Measurements from ENCODE around the gene EFR3B. TPM values are rescaled to one million over a fixed set of nuclear protein-coding genes. Genes with fewer than 3 reads are reported as not detected.
"Not testable (repeated sequence)": the region's sequence is repeated elsewhere in the genome, so short reads cannot be mapped to it uniquely, and the experiment has no call there.

EFR3B gene
- total and polyA plus RNA-seq, 5 experiments from 2014 or later: 0.05 to 0.14 (median 0.06) TPM; not detected in 2

GRCh38 chr2:25125976-25126375 lies 84.1 kb downstream of the EFR3B start:
- no peaks in the 10 kb centered on the region for H3K9me3 Mint-ChIP-seq
- DNase-seq: no peak
- H3K4me3 Mint-ChIP-seq: no peak overlapping the region
- no peak for ATAC-seq
- POLR2A ChIA-PET: no interaction called here
- H3K36me3 Mint-ChIP-seq: no peaks in the 10 kb centered on the region
- peaks cover 5 to 17% (median 9%) of the 10 kb centered on the region in 4 donors for H3K4me1 Mint-ChIP-seq
- no peak overlapping the region for H3K27ac Mint-ChIP-seq
- H3K27me3 Mint-ChIP-seq: peaks cover 8 to 16% (median 13%) of the 10 kb centered on the region in 5 donors

- H3K36me3 Mint-ChIP-seq, POLR2A ChIA-PET, H3K9me3 Mint-ChIP-seq, H3K4me3 Mint-ChIP-seq, H3K27ac Mint-ChIP-seq, ATAC-seq, DNase-seq: not testable (repeated sequence)
- Mint-ChIP-seq H3K4me1 (peaks cover 11 to 24% (median 14%) of the 10 kb centered on the region in 4 donors), H3K27me3 (peaks cover 7 to 25% (median 22%) of the 10 kb centered on the region in 5 donors)
These were observed 85.2 kb downstream of the EFR3B start for GRCh38 chr2:25127071-25127470.

DNA sequence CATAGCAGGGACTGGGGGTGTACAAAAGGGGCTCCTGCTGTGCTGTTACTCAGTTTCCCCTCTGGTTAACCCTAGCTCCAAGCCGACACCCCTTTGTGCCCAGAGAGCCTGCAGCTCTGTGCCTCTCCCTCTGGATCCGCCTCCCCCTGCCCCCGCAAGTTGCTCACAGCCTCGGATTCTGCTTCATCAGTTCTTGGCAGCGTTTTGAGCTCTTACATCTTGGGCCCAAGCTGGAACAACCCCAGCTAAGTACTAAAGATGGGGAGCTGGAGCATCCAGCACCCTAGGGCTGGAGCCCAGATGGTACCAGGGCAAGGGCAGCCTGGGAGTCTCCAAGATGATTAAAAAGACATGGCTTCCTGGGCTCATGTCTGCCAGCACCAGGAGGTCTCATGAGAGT lies 85.8 kb downstream of the EFR3B start:
- Mint-ChIP-seq H3K36me3 (no peaks in the 10 kb centered on the region), H3K4me3 (no peak overlapping the region), H3K4me1 (peaks cover 10 to 24% (median 14%) of the 10 kb centered on the region in 4 donors), H3K27me3 (peaks cover 7 to 28% (median 21%) of the 10 kb centered on the region in 5 donors), H3K27ac (no peak overlapping the region), H3K9me3 (no peaks in the 10 kb centered on the region)
- POLR2A ChIA-PET: interaction anchor here (1.3 kb wide), 1 partner anchor 152 kb away, joined by 5 read pairs; no protein-coding TSS in a partner anchor
- ATAC-seq: no peak
- DNase-seq: no peak

- Mint-ChIP-seq H3K36me3 (no peaks in the 10 kb centered on the region), H3K27ac (no peak overlapping the region), H3K9me3 (no peaks in the 10 kb centered on the region), H3K4me3 (peak overlapping the region in 1 of 10 donors; percentile 18), H3K4me1 (peaks cover 13 to 32% (median 16%) of the 10 kb centered on the region in 4 donors), H3K27me3 (peaks cover 24 to 51% (median 40%) of the 10 kb centered on the region in 5 donors)
- ATAC-seq (no peak), DNase-seq (no peak)
- POLR2A ChIA-PET: interaction anchor here (1.1 kb wide), 2 partner anchors 26 to 155 kb away, joined by 3 to 4 read pairs; no protein-coding TSS in a partner anchor
These were observed 88.1 kb downstream of the EFR3B start for GRCh38 chr2:25129901-25130520.

DNA sequence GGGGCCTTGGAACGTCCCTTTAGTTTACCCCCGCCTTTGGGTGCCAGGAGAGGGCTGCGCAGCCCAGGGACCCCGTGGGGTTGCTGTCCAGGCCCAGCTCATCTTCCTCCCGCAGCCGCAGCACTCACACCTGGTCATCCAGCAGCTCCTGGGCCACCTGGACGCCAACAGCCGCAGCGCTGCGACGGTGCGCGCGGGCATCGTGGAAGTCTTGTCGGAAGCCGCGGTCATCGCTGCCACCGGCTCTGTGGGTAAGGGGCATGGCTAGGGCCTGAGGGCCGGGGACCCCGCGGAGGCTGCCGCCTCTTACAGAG lies 89.3 kb downstream of the EFR3B start:
- Mint-ChIP-seq H3K4me1 (peaks cover 13 to 32% (median 16%) of the 10 kb centered on the region in 4 donors), H3K9me3 (no peaks in the 10 kb centered on the region), H3K27me3 (peaks cover 31 to 63% (median 51%) of the 10 kb centered on the region in 5 donors), H3K36me3 (no peaks in the 10 kb centered on the region), H3K27ac (peak overlapping the region in 1 of 10 donors; percentile 47), H3K4me3 (peak overlapping the region; percentile 39 to 84 (median 74))
- POLR2A ChIA-PET: interaction anchor here (0.5 to 1.1 kb wide), 2 partner anchors 157 to 794 kb away, joined by 3 to 5 read pairs; no protein-coding TSS in a partner anchor
- DNase-seq: no peak
- no peak for ATAC-seq

DNA sequence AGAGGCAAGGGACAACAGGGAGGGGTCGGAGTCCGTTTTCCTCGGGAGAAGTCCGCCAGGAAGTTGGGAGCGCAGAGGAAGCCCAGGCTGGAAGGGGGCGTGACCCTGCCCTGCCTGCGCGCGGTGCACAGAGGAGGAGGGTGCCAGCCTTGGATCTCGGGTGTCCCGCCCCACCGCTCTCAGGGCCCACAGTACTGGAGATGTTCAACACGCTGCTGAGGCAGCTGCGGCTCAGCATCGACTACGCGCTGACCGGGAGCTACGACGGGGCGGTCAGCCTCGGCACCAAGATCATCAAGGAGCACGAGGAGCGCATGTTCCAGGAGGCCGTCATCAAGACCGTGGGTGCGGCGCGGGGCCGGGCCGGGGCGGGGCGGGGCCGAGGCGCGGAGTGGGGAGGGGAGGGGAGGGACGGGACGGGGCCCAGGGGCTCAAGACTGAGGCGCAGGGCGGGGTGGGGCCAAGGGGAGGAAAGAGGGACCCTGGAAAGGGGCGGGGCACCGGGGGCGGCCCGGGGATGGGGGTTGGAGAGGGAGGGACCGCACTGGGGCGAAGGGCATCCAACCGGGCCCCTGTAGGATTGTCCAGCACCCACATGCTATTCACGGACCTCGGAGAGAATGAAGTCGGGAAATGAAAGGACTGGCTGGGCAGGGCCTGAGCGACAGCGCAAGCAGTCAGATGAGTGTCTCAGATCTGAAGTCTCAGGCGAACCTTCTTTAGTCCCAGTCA lies 89.9 kb downstream of the EFR3B start:
- Mint-ChIP-seq H3K27me3 (peaks cover 31 to 69% (median 51%) of the 10 kb centered on the region in 5 donors), H3K4me3 (peak overlapping the region; percentile 39 to 84 (median 74)), H3K9me3 (no peaks in the 10 kb centered on the region), H3K36me3 (no peaks in the 10 kb centered on the region), H3K27ac (peak overlapping the region in 1 of 10 donors; percentile 47), H3K4me1 (peaks cover 13 to 32% (median 16%) of the 10 kb centered on the region in 4 donors)
- POLR2A ChIA-PET: interaction anchor here (0.5 kb wide), 1 partner anchor 794 kb away, joined by 5 read pairs; no protein-coding TSS in a partner anchor
- DNase-seq: peak in 5 of 10 donors; percentile 9 to 27 (median 18)
- peak; percentile 65 to 73 for ATAC-seq

- ATAC-seq (no peak), DNase-seq (no peak)
- H3K9me3 Mint-ChIP-seq: no peaks in the 10 kb centered on the region
- H3K27me3 Mint-ChIP-seq: peaks cover 33 to 74% (median 56%) of the 10 kb centered on the region in 5 donors
- H3K4me3 Mint-ChIP-seq: peak overlapping the region in 8 of 10 donors; percentile 39 to 77 (median 57)
- no peaks in the 10 kb centered on the region for H3K36me3 Mint-ChIP-seq
- POLR2A ChIA-PET: no interaction called here
- peaks cover 13 to 32% (median 16%) of the 10 kb centered on the region in 4 donors for H3K4me1 Mint-ChIP-seq
- peak overlapping the region in 2 of 10 donors; percentile 67 to 73 for H3K27ac Mint-ChIP-seq
These were observed 90.4 kb downstream of the EFR3B start for GRCh38 chr2:25132299-25132635.

- Mint-ChIP-seq H3K27me3 (peaks cover 33 to 77% (median 58%) of the 10 kb centered on the region in 5 donors), H3K4me1 (peaks cover 13 to 32% (median 16%) of the 10 kb centered on the region in 4 donors), H3K9me3 (no peaks in the 10 kb centered on the region), H3K27ac (peak overlapping the region in 1 of 10 donors; percentile 73), H3K36me3 (no peaks in the 10 kb centered on the region), H3K4me3 (peak overlapping the region in 4 of 10 donors; percentile 10 to 75 (median 41))
- DNase-seq (no peak), ATAC-seq (no peak)
- POLR2A ChIA-PET: interaction anchor here (0.5 kb wide), 1 partner anchor 19 kb away, joined by 4 read pairs; no protein-coding TSS in a partner anchor
These were observed 90.8 kb downstream of the EFR3B start for GRCh38 chr2:25132693-25133092.

GRCh38 chr2:25140535-25140934 lies 98.7 kb downstream of the EFR3B start:
- H3K27ac Mint-ChIP-seq, DNase-seq, H3K9me3 Mint-ChIP-seq, ATAC-seq, H3K4me1 Mint-ChIP-seq, H3K4me3 Mint-ChIP-seq, POLR2A ChIA-PET, H3K36me3 Mint-ChIP-seq: not testable (repeated sequence)
- peaks cover 4 to 20% (median 12%) of the 10 kb centered on the region in 5 donors for H3K27me3 Mint-ChIP-seq

DNA sequence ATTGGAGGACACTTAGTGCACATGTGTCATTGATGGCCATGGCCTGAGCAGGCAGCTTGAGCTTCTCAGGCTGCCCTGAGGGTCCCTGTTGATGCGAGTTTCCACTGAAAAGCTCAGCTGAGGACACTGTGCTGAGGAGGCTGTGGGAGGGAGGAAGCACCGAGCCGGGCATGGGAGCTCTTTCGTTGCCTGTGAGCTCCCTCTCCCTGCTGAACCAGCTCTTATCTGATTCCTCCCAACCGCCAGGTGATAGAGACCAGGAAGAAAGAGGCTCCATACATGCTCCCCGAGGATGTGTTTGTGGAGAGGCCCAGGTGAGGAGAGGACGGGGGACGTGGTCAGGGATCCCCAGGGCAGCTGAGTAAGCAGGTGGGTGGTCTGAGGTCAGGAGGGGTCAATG lies 99.2 kb downstream of the EFR3B start:
- DNase-seq: no peak
- ATAC-seq: no peak
- H3K36me3 Mint-ChIP-seq: no peaks in the 10 kb centered on the region
- no peaks in the 10 kb centered on the region for H3K9me3 Mint-ChIP-seq
- POLR2A ChIA-PET: no interaction called here
- no peak overlapping the region for H3K4me3 Mint-ChIP-seq
- no peak overlapping the region for H3K27ac Mint-ChIP-seq
- peaks cover 4 to 10% (median 4%) of the 10 kb centered on the region in 4 donors for H3K4me1 Mint-ChIP-seq
- peaks cover 2 to 15% (median 7%) of the 10 kb centered on the region in 5 donors for H3K27me3 Mint-ChIP-seq

DNA sequence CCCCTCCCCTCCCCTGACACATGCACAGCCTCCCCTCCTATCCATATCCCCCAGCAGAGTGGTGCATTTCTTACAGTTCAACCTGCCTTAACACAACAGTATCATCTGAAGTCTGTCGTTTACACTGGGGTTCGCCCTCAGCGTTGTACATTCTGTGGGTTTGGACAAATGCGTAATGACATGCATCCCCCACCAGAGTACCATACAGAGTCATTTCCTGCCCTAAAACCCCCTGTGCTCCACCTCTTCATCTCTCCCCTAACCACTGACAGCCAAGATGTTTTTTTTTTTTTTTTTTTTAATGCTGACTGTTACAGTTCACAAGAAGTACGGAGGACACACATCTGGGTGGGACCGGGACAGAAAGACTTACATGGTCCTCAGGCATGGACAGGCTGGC lies 103.9 kb downstream of the EFR3B start:
- H3K27ac Mint-ChIP-seq: no peak overlapping the region
- H3K4me1 Mint-ChIP-seq: peaks cover 4 to 11% (median 6%) of the 10 kb centered on the region in 4 donors
- H3K36me3 Mint-ChIP-seq: no peaks in the 10 kb centered on the region
- POLR2A ChIA-PET: interaction anchor here (0.7 kb wide), 1 partner anchor 66 kb away, joined by 3 read pairs; no protein-coding TSS in a partner anchor
- no peak overlapping the region for H3K4me3 Mint-ChIP-seq
- ATAC-seq (peak; percentile 78 to 96), DNase-seq (peak in 3 of 10 donors; percentile 11 to 43 (median 25))
- no peaks in the 10 kb centered on the region for H3K9me3 Mint-ChIP-seq
- peaks cover 0 to 9% (median 4%) of the 10 kb centered on the region in 5 donors for H3K27me3 Mint-ChIP-seq

DNA sequence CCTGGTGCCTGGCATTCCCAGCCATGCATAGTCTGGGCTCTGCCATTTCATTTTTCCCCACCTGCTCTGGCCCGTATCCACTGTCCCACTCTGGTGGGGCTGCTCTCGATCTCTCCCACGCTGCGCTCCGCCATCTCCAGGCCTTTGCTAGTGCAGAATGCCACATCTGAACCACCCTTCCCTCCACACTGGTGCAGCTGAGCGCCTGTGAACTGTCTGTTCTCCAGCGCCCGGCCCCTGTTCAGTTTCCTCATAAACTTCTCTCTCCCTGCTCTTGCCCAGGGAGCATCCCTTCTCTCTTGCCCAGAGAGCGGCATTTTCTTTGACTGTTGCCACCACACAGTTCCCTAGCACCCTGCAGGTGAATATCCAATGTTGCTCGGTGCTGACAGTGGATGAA lies 105.0 kb downstream of the EFR3B start:
- H3K4me1 Mint-ChIP-seq: peaks cover 4 to 11% (median 6%) of the 10 kb centered on the region in 4 donors
- H3K4me3 Mint-ChIP-seq: no peak overlapping the region
- POLR2A ChIA-PET: no interaction called here
- no peaks in the 10 kb centered on the region for H3K9me3 Mint-ChIP-seq
- peaks cover 0 to 9% (median 4%) of the 10 kb centered on the region in 5 donors for H3K27me3 Mint-ChIP-seq
- no peak for DNase-seq
- H3K36me3 Mint-ChIP-seq: no peaks in the 10 kb centered on the region
- peak overlapping the region in 2 of 10 donors; percentile 23 to 86 for H3K27ac Mint-ChIP-seq
- ATAC-seq: no peak

GRCh38 chr2:25149646-25150045 lies 107.8 kb downstream of the EFR3B start:
- POLR2A ChIA-PET: no interaction called here
- no peak overlapping the region for H3K4me3 Mint-ChIP-seq
- no peaks in the 10 kb centered on the region for H3K9me3 Mint-ChIP-seq
- ATAC-seq (no peak), DNase-seq (no peak)
- H3K36me3 Mint-ChIP-seq: no peaks in the 10 kb centered on the region
- no peak overlapping the region for H3K27ac Mint-ChIP-seq
- peaks cover 0 to 9% (median 4%) of the 10 kb centered on the region in 5 donors for H3K27me3 Mint-ChIP-seq
- peaks cover 4 to 11% (median 6%) of the 10 kb centered on the region in 4 donors for H3K4me1 Mint-ChIP-seq

All from naive thymus-derived CD8-positive, alpha-beta T cell (primary cell).